UCSD-AML1 (cell line): ENCODE data around the gene PHLPP1.

Experiments used
- DNase-seq: peaks from one replicate; lab custom pipeline; 2025; ENCODE audit not compliant: unreplicated experiment; lab: John Stamatoyannopoulos, UW

Gene PHLPP1

GRCh38 chr18:62771494-62772270 lies 56.3 kb downstream of the PHLPP1 start:
- DNase-seq: no peak

GRCh38 chr18:62772860-62773584 lies 57.7 kb downstream of the PHLPP1 start:
- DNase-seq: no peak

GRCh38 chr18:62773691-62774090 lies 58.4 kb downstream of the PHLPP1 start:
- no peak for DNase-seq

- no peak for DNase-seq
Measured at GRCh38 chr18:62776024-62776570, 60.8 kb downstream of the PHLPP1 start.

- no peak for DNase-seq
Measured at GRCh38 chr18:62777814-62778213, 62.5 kb downstream of the PHLPP1 start.

- no peak for DNase-seq
Measured at GRCh38 chr18:62778976-62779869, 63.9 kb downstream of the PHLPP1 start.

GRCh38 chr18:62781262-62781661 lies 65.9 kb downstream of the PHLPP1 start:
- no peak for DNase-seq

GRCh38 chr18:62781893-62782292 lies 66.6 kb downstream of the PHLPP1 start:
- no peak for DNase-seq

- no peak for DNase-seq
Measured at GRCh38 chr18:62784338-62784965, 69.1 kb downstream of the PHLPP1 start.

GRCh38 chr18:62784966-62785413 lies 69.6 kb downstream of the PHLPP1 start:
- DNase-seq: no peak

GRCh38 chr18:62786689-62787088 lies 71.3 kb downstream of the PHLPP1 start:
- DNase-seq: no peak

GRCh38 chr18:62788111-62788510 lies 72.8 kb downstream of the PHLPP1 start:
- no peak for DNase-seq

- DNase-seq: no peak
Measured at GRCh38 chr18:62788876-62789275, 73.5 kb downstream of the PHLPP1 start.

- no peak for DNase-seq
Measured at GRCh38 chr18:62790871-62791772, 75.8 kb downstream of the PHLPP1 start.

- DNase-seq: no peak
Measured at GRCh38 chr18:62792016-62792415, 76.7 kb downstream of the PHLPP1 start.

GRCh38 chr18:62795813-62796212 lies 80.5 kb downstream of the PHLPP1 start:
- no peak for DNase-seq

- no peak for DNase-seq
Measured at GRCh38 chr18:62796216-62796621, 80.9 kb downstream of the PHLPP1 start.

GRCh38 chr18:62797329-62797728 lies 82.0 kb downstream of the PHLPP1 start:
- DNase-seq: no peak

GRCh38 chr18:62799977-62800376 lies 84.6 kb downstream of the PHLPP1 start:
- DNase-seq: no peak

GRCh38 chr18:62802523-62802922 lies 87.2 kb downstream of the PHLPP1 start:
- no peak for DNase-seq
